HG02588 (cell line): Measurements from ENCODE around the gene ERCC6L.

Experiments used
- ATAC-seq: cut with Tn5 transposase; IDR thresholded peaks from one replicate; pipeline ENCODE4 v1.9.1; 2021; ENCODE audit warnings: mild to moderate bottlenecking, moderate library complexity; ENCODE audit not compliant: unreplicated experiment

Gene ERCC6L

GRCh38 chrX:72238721-72239475 lies at the start of gene ERCC6L:
Gene ERCC6L (minus strand): TSS chrX:72239027. CDS start chrX:72238911, 116 bp downstream.
- ATAC-seq, result peak; percentile 99

DNA sequence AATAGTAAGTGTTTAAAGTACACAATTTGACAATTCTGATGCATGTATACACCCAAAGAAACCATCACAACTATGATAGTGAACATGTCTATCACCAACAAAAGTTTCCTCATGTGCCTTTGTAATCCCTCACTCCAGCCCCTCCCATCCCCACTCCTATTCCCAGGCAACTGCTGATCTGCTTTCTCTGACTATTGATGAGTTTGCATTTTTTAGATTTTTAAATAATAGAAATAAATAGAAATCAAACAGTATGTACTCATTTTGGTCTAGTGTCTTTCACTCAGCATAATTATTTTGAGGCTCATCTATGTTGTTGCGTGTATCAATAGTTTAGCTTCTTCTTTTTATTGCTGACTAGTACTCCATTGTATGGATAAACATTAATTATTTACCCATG lies 43.5 kb upstream of the ERCC6L start:
- ATAC-seq, result no peak

DNA sequence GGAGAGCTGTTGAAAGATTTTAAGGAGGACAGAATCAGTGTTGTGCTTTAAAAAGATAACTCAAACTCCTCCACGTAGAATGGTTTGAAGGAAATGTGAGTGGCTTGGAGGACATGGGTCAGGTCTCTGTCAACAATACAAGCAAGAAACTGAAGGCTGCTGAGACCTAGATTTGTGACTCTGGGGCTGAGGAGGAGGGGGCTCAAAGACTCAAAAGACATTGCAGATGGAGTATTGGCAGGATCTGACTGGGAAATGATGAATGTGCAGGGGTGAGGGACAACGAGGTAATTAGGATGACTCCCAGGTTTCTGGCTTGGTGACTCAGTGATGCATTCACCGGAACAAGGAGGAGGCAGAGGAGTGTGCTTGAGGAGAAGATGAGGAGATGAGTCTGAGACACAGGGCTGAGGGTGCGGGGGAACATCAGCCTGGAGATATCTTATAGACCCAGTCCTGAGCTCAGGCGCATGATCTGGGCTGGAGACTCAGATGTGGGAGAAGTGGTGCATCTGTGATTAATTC lies 41.6 kb upstream of the ERCC6L start:
- no peak for ATAC-seq

- no peak for ATAC-seq
Observed at GRCh38 chrX:72276478-72276953, 37.7 kb upstream of the ERCC6L start.

DNA sequence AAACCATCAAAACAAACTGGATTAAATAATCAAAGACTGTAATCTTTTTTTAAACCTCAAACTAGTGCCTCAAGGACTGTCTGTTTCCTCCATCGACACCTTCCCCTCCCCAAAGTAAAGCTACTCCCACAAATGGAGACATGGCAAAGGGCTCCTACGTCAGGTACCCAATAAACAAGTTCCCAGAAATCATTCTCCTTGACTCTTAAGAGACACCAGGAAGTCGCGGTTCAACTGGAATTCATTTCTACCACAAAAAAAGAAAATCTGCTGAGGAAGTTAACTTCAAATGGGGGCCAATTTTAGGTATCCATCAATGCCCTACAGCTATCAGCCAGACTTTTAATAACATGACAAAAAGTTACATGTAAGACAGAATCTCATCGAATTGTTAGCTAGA lies 35.7 kb upstream of the ERCC6L start:
- no peak for ATAC-seq

DNA sequence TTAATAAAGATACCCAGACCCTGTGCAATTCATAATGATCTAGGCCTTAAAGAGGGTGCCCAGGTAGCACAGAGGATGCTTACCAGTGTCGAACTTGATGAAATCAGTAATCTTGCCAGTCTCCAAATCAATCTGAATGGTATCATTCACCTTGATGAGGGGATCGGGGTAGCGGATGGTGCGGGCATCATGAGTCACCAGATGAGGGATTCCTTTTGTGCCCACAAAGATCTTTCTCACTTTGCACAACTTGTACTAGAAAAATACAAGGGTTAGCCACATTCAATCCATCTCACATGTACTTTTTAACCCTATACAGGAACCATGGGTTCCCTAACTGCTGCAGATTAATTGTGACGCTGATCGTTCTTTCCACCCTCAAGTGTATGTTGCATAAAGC lies 34.9 kb upstream of the ERCC6L start:
- ATAC-seq, result no peak

GRCh38 chrX:72272868-72273267 lies 34.0 kb upstream of the ERCC6L start:
- no peak for ATAC-seq

DNA sequence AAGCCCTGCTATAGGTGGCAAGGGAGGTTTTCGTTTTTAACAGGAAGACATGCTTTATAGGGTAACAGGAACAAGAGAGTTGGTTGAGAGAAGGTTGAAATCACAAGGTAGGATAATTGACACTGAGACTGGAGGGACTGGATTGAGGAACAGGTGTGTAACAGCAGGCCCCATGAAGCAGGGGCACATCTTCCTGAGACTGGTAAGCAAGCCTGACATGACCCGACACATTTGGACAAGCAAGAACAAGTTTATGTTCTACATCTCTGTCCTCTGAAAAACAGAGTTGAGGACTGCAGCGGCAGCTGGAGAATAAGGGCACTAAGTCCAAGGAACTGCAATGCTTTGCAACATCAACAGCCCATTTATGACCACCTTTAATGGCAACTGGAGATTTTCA lies 33.0 kb upstream of the ERCC6L start:
- no peak for ATAC-seq

DNA sequence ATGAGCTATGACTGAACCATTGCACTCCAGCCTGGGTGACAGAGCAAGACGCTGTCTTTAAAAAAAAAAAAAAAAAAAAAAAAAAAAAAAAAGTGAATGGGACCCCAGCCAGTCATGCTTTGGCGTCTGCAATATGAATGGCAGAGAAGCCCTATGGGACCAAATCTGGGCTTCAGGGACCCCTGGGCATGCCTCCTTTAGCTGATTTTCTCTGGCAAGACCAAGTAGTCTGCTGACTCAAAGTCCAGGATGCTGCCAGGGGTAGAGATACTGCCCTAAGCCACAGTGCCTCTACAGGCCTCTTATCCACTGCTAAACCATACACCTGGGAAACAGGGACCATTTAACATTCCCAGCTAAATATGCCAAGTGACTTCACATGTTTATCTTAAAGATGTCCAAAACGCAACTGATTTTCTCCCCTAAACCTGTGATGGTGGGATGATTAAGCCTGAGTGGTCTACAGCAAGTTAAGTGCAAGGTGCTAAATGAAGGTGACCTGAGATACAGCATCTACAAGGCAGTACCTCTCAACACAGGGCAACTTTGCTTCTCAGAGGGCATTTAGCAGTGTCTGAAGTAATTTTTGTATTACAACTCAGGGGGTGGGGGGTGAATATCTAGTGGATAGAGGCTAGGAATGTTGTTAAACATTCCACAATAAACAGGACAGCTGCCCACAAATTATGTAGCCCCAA lies 32.4 kb upstream of the ERCC6L start:
- no peak for ATAC-seq

DNA sequence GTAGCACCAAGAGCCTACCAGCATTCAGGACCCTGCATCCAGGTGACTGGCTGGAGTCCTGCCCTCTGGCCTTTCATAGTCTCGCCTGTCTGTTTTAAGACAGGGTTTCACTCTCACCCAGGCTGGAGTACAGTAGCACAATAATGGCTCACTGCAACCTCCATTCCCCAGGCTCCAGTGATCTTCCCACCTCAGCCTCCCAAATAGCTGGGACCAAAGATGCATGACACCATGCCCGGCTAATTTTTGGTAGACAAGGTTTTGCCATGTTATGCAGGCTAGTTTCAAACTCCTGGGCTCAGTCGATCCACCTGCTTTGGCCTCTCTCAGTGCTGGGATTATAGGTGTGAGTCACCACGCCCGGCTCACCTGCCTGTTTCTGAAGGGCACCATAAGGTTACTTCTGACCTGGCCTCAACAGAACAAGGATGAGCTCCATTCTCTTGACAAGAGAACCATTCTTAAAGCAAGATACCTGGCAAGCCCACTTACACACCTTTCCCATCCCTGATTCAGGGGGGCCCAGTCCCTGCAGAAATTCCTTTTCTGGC lies 31.6 kb upstream of the ERCC6L start:
- ATAC-seq, result no peak

GRCh38 chrX:72269671-72270251 lies 30.9 kb upstream of the ERCC6L start:
- ATAC-seq, result no peak

GRCh38 chrX:72268597-72269365 lies 30.0 kb upstream of the ERCC6L start:
- ATAC-seq, result no peak

- ATAC-seq, result no peak
Observed at GRCh38 chrX:72265263-72265662, 26.4 kb upstream of the ERCC6L start.

GRCh38 chrX:72262077-72262476 lies 23.2 kb upstream of the ERCC6L start:
- no peak for ATAC-seq

DNA sequence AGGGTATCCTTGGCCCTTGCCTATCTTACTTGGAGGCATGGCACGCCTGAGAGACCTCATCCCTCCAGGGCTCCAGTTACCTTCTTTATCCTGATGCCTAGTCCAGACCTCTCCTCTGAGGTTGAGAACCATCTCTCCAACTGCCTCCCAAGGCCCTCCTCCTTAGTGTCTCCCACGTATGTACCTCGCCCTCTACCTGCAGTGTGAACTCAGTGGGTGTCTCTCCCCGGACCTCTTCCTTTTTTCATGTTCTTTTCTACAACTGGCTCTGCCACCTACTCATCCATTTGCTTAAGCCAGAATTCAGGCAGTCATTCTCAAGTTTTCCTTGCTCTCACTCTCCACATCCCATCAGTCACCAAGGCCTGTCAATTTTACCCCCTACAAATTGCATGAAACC lies 21.6 kb upstream of the ERCC6L start:
- no peak for ATAC-seq

DNA sequence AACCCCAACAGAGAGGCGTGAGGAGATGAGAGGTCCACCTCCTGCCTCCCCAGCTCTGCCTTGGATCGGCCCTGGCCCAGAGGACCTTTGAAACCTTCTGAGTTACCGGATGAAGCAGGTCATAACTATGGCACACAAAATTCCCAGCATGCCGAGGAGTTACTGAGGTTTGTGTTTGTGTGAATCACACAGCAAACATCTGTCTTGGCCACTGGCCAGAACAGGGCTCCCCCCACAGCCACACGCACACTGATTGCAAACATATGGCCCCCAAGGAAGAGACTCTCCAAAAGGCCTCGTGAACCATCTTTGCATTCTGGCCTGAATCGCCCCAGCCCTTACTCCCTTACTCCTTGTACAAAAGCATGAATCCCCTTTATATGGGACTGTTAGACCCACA lies 19.3 kb upstream of the ERCC6L start:
- ATAC-seq, result no peak

DNA sequence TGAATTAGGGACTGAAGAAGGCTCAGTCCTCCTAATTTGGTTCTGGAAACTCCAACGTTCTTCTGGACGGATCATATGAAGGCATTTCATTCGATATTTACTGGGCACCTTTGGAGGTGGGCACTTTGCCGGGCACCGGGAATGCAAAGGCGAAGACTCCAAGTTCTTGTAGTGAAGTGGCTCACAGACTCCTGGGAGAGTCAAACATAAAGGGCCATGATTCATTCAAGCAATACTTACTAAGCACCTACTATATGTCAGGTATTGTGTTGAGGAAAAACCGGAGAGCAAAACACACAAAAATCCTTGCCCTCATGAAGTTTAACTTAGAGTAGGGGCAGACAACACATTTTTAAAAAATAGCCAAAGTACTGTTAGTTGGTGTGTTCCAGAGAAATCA lies 17.0 kb upstream of the ERCC6L start:
- no peak for ATAC-seq

- no peak for ATAC-seq
Observed at GRCh38 chrX:72255445-72255844, 16.6 kb upstream of the ERCC6L start.

- no peak for ATAC-seq
Observed at GRCh38 chrX:72254816-72255215, 16.0 kb upstream of the ERCC6L start.

DNA sequence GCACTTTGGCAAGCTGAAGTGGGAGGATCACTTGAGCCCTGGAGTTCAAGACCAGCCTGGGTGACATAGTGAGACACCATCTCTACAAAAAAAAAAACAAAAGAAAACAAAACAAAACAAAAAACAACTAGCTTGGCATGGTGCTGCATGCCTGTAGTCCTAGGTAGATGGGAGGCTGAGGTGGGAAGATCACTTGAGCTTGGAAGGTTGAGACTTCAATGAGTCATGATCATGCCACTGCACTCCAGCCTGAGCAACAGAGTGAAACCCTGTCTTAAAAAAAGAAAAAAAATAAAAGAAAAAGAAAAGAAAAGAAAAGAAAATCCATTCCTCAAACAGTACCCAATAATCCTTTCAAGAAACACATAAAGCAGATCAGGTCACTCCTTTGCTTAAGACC lies 14.9 kb upstream of the ERCC6L start:
- ATAC-seq, result no peak
